DMS79 treated with DMSO at 0.1 percent for 48 hours (cell line): ENCODE data around the gene BCL2L11.

Experiments used
- DNase-seq: peaks from one replicate; lab custom pipeline; 2025; lab: John Stamatoyannopoulos, UW

BCL2L11 gene

DNA sequence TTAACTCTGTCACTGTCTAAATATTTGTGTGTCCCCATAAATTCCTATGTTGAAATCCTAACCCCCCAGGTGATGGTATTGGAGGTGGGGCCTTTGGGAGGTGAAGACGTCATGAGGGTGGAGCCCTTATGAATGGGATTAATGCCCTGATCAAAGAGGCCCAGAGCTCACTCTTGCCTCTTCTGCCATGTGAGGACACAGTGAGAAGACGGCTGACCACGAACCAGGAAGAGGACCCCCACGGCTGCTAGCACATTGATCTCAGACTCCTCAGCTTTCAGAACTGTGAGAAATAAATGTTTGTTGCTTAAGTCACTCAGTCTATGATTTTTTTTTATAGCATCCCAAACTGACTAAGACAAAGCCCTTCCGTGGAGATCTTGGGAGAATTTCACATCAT lies 71.2 kb downstream of the BCL2L11 start:
- no peak for DNase-seq

DNA sequence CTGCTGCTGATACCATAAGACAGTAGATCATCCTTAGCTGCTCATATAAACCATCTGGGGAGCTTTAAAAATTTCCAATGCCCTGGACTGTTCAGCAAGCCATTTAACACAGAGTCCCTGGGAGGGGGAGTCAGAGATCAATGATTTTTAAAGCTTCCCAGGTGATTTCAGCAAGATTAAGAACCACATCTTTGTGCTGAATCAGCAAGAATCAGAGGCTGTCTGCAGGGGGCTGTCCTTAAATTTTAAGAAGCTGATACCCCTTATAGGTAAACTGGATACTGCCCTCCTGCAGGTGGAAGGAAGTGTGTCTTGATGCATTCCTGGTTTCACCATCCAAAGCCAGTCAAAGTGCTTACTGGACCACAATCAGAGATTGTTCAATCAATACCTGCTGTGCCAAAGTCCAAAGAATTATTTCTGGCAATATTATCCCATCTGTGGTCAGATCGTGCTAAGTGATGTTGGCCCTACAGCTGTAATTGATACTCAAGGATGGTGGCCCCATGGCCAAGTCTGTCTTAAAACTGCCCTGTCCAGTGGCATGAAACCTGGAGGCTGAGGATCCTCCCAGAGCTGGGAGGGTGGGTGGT lies 72.2 kb downstream of the BCL2L11 start:
- DNase-seq: no peak

DNA sequence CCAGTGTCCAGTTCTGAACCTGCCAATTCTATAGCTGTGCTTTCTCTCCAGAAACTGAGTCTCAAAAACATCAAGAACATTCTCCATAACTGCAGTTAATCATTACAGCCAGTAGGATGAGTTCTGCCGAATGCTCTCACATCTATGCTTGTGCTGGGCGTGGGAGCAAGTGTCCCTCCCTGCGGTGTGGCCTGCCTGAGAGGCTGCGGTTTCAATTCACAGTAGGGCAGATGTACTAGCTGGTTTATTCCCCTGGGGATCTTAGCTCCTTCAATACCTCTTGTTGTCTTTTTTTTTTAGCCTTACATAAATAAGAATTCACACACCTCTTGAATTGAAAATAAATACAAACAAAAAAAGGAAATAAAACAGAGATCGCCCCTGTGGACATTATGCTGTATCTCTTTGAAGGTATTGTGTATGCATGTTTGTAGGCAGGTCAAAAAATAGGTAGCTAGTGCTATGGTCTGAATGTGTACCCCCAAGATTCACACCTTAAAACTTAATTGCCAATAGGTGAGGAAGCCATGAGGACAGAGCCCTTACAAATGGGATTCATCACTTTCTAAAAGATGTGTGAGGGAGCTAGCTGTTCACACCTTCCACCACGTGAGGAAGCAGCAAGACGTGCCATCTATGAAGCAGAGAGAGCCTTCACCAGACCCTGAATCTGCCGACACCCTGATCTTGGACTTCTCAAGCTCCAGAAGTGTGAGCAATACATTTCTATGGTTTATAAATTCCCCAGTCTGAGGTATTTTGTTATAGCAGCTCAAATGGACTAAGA lies 74.3 kb downstream of the BCL2L11 start:
- DNase-seq: no peak

DNA sequence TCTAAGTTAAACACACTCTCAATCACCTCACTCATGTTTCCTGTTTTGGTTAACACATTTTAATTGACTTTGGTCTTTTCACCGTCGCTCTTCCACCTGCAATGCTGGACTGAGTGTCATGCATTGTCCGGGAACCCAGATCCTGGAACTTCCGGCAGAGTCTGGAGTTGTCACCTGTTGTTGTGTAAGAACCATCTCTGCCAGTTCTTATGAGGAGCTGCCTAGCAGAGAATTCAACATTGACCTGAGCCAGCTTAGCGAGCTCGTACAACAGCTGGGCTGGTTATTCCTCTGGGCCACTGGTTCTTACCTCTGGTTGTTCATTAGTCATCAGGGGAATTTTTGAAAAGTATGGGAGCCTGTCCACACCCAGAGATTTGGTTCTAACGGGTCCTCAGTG lies 75.7 kb downstream of the BCL2L11 start:
- no peak for DNase-seq

DNA sequence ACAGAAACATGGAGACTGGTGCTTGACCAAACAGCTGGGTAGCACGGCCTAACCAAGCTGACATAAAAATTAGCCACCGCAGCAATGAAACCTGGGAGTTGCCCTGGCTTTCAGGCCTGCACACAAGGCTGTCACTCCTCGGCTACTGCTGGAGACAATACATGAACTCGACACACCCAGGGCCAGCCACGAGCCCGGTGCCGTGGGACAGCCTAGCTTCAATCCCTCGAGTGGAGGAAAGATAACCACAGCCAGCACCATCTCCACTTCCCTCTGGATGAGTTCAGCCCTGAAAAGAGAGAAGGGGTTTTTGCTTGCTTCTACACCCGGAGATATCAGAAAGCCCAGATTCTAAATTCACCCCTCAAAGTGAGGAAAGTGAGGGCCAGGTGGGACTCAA lies 78.0 kb downstream of the BCL2L11 start:
- no peak for DNase-seq

DNA sequence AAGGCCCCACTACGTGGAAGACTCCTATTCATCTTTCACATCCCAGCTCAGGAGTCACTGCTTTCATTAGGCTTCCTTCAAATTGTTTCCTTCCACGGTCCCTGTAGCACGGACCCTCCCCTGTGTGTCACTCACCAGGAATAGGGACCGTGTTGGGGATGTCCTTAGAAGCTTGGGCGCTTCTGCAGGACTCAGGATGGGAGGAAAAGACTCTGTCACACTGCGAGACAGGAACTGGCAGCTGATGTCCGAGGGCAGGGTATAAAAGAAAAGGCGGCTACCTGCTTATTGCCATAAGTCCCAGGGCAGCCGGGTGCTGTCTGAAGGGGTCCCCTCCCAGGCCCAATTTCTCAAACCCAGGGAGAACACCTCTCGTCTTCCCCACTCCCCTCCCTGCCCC lies 79.1 kb downstream of the BCL2L11 start:
- no peak for DNase-seq

DNA sequence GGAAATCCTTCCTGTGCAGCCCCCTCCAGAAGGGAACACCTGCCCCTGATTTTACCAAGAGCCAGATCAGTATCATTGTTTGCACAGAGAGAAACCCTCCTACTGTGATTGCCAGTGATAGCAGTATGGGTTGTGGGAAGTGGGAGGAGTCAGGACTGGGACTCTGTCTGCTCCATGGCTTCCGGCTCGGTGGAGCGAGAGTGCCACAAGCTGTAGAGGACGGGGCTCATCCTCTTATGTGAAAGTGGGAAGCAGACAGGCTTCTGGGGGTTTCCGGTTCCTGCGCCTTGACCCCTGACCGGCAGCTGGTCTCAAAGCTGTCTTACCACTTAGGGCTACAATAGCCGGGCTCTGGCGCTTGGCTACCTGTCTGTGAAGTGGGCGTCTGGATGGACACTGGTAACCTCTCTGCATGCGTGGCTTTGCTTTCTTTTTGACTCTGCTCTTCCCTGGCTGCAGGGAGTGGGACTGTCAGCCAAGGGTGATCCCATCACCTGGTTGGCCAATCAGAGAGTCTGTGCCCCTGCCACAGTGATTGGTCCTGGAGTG lies 79.7 kb downstream of the BCL2L11 start:
- peak; percentile 48 for DNase-seq

DNA sequence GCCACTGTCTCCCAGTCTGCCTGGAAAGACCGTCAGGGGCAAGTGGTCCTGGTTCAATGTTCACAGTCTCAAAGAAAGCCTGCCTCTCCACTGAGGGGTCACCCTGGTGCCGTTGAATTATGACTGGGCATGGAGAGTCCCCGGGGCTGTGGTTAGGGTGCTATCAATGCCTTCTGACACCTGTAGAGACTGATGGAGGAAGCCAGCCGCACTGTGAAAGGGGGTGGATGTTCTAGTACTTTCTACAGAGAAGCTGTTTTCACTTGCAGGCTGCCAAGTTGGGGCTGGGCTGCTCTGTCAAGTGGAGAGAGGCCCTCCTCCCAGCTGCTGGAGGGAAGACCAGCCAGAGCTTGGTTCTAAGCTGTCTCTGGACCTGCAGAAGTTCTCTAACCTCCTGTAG lies 80.5 kb downstream of the BCL2L11 start:
- DNase-seq: no peak

DNA sequence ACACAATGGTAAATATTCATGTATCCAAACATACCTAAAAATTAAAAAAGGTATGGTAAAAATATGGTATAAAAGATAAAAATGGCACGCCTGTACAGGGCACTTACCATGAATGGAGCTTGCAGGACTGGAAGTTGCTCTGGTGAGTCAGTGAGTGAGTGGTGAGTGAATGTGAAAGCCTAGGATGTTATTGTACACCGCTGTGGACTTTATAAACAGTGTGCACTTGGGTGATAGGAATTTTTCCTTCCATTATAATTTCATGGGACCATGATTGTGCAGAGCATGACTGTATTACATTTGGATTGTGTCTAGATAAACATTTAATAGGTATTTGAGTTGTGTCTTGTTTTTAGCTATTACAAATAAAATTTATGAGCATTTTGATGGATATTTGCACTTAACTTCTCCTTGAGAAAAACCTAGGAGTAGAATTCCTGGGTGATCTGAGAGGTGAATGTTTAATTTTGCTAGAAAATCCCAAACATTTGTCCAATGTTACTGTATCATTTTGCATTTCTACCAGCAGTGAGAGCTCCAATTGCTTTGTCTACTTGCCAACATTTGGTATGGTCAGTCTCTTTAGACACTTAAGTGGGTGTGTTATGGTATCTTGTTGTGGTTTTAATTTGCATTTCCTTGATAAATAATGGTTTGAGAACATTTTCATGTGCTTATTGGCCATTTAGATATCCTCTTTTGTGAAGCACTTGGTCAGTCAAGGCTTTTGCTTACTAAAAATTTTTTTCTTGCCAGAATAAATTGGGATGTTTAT lies 81.7 kb downstream of the BCL2L11 start:
- peak; percentile 60 for DNase-seq

DNA sequence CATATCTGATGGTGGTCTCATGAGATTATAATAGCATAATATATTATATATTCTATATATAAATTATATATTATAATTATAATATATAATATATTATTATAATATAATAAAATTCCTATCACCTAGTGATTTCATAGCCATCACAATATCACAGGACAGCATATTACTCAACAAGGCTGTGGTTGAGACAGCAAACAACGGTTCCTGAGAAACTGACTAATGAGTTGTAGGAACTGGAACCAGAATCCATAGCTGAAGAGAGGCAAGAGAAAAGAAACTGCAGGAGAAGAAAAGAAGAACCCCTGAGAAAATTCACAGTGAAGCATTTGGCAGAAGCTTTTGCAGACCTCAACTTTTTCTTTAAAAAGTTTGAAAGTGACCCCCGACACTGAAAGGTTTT lies 84.0 kb downstream of the BCL2L11 start:
- no peak for DNase-seq

DNA sequence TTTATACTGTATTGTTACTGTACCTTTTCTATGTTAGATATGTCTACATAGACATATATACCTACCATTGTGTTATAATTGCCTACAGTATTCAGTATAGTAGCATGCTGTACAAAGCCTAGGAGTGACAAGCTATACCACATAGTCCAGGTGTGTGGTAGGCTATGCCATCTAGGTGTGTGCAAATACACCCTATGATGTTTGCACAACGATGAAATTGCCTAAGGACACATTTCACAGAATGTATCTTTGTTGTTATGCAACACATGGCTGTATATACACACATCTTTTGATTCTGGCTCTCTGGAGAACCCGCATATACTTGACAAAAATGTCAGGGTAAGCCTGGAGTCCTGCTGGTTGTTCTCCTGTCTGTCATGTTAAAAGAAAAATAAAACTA lies 85.1 kb downstream of the BCL2L11 start:
- DNase-seq: no peak

DNA sequence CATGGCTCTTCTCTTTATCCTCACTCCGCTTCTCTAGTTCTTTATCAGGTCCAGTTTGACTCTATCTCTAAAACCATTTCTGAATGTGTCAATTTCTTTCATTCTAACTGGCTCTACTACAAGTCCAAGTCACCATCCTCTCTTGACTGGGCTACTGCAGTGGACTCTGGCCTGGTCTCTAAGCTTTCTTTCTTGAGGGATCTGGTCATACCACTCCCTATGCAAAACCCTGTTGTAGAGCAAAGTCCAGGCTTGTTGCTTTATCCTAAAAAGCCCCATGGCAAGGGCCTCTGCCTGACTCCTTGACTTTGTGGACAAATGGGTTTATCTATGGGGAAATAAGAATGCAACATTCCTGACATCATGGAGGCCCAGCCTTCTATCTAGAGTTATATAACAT lies 87.1 kb downstream of the BCL2L11 start:
- DNase-seq: no peak

DNA sequence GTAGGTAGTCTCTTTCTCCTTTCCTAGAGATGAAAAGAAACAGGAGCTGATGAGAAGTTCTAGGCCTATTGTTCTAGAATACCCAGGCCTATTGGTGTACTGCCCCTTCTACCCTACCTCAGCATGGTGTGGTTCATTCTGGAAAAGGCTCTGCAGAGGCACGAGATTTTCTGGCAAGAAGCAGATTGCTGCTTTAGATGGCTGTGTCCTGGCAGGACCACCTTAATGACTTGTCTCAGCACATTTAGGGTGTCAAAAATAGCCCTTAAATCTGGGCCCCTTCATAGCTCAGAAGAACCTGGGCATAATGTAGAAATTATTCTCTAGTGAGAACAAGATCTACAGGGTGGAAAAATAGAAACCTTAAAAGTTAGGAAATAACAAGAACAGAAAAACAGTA lies 87.9 kb downstream of the BCL2L11 start:
- DNase-seq: no peak

DNA sequence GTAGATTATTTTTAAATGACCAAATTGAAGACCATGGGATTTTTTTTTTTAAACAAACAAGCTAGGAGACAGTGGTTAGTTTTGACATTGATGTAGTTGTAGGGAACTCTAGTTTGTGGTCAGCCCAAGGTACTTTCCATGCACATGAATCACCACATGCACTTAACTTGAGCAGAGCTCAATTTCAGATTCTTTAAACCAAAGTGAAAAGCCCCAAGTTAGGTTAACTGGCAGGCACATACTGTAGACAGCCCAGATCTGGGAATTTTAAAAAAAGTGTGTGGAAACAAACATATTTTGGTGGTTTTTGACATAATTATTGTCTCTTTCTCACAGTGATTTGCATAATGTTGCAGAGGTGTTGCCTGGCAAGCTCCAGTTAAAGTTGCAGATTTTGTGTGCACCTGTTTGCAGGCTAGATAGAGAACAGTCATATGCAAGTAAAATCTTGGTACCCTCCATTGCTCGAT lies 88.4 kb downstream of the BCL2L11 start:
- no peak for DNase-seq

DNA sequence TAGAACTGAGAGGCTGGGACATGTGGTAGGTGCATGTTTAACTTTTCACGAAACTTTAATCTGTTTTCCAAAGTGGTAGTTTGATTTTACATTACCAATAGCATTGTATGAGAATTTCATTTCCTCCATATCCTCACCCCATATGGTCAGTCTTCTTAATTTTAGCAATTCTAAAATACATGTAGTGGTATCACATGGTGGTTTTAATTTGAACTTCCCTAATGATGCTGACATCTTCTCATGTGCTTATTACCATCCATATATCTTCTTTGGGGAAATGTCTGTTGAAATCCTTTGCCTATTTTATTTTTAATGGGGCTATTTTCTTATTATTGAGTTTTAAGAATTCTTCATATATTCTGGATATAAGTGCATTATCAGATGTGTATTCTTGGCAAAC lies 89.3 kb downstream of the BCL2L11 start:
- no peak for DNase-seq

DNA sequence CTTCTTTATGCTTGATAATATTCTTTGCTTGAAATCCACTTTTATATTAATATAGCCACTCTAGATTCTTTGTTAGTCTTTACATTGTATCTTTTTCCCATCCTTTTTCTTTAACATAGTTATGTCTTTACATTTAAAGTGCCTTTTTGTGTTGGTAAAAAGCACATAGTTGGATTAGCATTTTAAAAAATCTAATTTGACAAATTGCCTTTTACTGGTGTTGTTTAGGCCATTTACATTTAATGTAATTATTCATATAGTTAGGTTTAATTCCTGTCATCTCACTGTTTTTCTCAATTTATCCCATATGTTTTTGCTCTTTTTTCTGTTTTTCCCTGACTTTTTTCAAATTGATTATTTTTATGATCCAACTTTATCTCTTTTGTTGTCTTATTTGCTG lies 93.2 kb downstream of the BCL2L11 start:
- no peak for DNase-seq

DNA sequence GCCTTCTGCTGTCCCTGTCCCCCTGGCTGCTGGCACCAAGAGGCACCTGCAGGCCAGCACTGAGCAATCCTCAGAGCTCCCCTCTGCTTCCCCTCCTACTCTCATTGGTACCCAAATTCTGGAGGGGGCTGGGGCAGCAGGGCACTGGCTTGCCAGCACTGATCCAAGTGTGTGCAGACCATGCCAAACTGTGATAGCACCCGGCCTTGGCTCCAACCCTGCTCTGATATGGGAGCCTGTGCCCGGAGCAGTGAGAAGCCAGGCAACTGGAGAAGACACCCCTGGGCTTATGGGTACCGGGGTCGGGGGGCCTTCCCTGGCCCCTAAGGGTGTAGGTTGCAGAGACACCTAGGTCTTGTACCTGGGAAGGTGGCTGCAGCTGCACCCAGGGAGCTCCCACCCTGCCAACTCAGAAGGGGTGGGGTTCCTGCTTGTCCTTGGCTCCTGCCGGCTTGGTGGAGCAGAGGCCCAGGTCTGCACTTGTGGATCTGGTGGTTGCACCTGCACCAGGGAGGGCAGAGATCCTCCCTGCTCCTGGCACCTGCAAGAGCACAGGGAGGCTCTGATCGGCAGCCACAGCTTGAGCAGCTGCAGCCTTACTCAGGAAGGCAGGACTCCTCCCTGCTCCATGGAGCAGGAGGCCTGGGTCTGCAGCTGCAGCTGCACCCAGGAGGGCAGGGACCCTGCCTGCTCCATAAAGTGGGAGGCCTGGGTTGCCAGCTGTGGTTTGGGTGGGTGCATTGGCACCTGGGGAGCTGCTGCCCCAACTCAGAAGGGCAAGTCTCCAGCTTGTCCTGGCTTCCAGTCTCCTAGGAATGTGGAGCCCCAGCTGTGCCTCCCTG lies 96.3 kb downstream of the BCL2L11 start:
- DNase-seq: no peak
